SK-N-SH (cell line): ENCODE results near the gene CENATAC. TPM values are rescaled to one million over a fixed set of nuclear protein-coding genes. Genes with fewer than 3 reads are reported as not detected.

Experiments
- CTCF ChIA-PET: fragments of 300-600, 350-600 bp; formaldehyde crosslinking; extraction: SDS; loops from one replicate; lab custom pipeline; 2021; lab: Yijun Ruan, JAX
- POLR2A ChIA-PET: fragments of 350-600 bp; sonication (Branson Sonifier 250); formaldehyde crosslinking; extraction: SDS; loops from one replicate; lab custom pipeline; 2020; ENCODE audit warnings: antibody characterized with exemption, inconsistent platforms; lab: Yijun Ruan, JAX
- DNase-seq: peaks from one replicate; pipeline ENCODE4 v3.0.0; 2012
- H2AFZ ChIP-seq: fragments of 200-600 bp; sonication (generic); 2 replicates; pipeline ENCODE4 v1.8.1; 2016; ENCODE audit warnings: antibody characterized with exemption, mild to moderate bottlenecking, low read depth
- H3F3A ChIP-seq: fragments of 200-600 bp; sonication (generic); replicated peaks from 2 replicates; pipeline ENCODE3; 2016; ENCODE audit warnings: antibody characterized with exemption, mild to moderate bottlenecking; ENCODE audit not compliant: insufficient read depth
- H3K27ac ChIP-seq, 2 experiments: fragments of 200-500 bp in 1 of 2; fragments of 200-600 bp in 1 of 2; sonication (Bioruptor generic) in 1 of 2; sonication (generic), shearing (Covaris generic) in 1 of 2; 2 replicates each; pipeline versions ENCODE4 v1.5.1 to v1.6.1; 2014 to 2016; ENCODE audit warnings: low read depth in 2 of 2, inconsistent platforms in 1 of 2, low read length in 1 of 2, mild to moderate bottlenecking in 1 of 2, mixed read lengths in 1 of 2
- H3K27me3 ChIP-seq: fragments of 200-600 bp; sonication (generic), shearing (Covaris generic); 2 replicates; pipeline ENCODE4 v1.6.1; 2016; ENCODE audit warnings: mixed run types; ENCODE audit not compliant: insufficient read depth
- H3K36me3 ChIP-seq, 2 experiments: fragments of 200-500 bp in 1 of 2; fragments of 200-600 bp in 1 of 2; sonication (Bioruptor generic) in 1 of 2; sonication (generic) in 1 of 2; replicated peaks in 1 of 2; 2 replicates each; pipeline versions ENCODE3 to v1.5.1; 2014 to 2016; ENCODE audit warnings: low read length in 1 of 2, mild to moderate bottlenecking in 1 of 2; ENCODE audit not compliant: insufficient read depth in 2 of 2, control insufficient read depth in 1 of 2
- H3K4me1 ChIP-seq, 2 experiments: fragments of 200-500 bp in 1 of 2; fragments of 200-600 bp in 1 of 2; sonication (Bioruptor generic) in 1 of 2; sonication (generic), shearing (Covaris generic) in 1 of 2; 2 replicates each; pipeline versions ENCODE4 v1.5.1 to v1.6.1; 2014 to 2016; ENCODE audit warnings: low read depth in 1 of 2, low read length in 1 of 2, mixed run types in 1 of 2; ENCODE audit not compliant: insufficient read depth in 2 of 2, control insufficient read depth in 1 of 2
- H3K4me2 ChIP-seq: fragments of 200-600 bp; sonication (generic), shearing (Covaris generic); 2 replicates; pipeline ENCODE4 v1.6.1; 2017; ENCODE audit warnings: mixed run types
- H3K4me3 ChIP-seq, 2 experiments: fragments of 200-500 bp in 1 of 2; fragments of 200-600 bp in 1 of 2; sonication (Bioruptor generic) in 1 of 2; sonication (generic), shearing (Covaris generic) in 1 of 2; 2 replicates each; pipeline versions ENCODE4 v1.5.1 to v1.8.1; 2014 to 2016; ENCODE audit warnings: low read depth in 2 of 2, inconsistent platforms in 1 of 2, low read length in 1 of 2, mild to moderate bottlenecking in 1 of 2, mixed read lengths in 1 of 2, moderate library complexity in 1 of 2
- H3K79me2 ChIP-seq: fragments of 200-600 bp; sonication (generic); 2 replicates; pipeline ENCODE4 v1.8.1; 2017; ENCODE audit warnings: mild to moderate bottlenecking; ENCODE audit not compliant: insufficient read depth
- H3K9ac ChIP-seq: fragments of 200-600 bp; sonication (generic); 2 replicates; pipeline ENCODE4 v1.6.1; 2017; ENCODE audit warnings: mixed run types
- H3K9me2 ChIP-seq: fragments of 200-600 bp; sonication (generic); 2 replicates; pipeline ENCODE4 v1.6.1; 2017; ENCODE audit warnings: mixed run types
- H3K9me3 ChIP-seq: fragments of 200-600 bp; sonication (generic); 2 replicates; pipeline ENCODE4 v1.6.1; 2017; ENCODE audit warnings: mixed run types, mild to moderate bottlenecking, moderate library complexity
- H4K20me1 ChIP-seq: fragments of 200-600 bp; sonication (generic); 2 replicates; pipeline ENCODE4 v1.6.1; 2017; ENCODE audit warnings: mild to moderate bottlenecking, mixed run types; ENCODE audit not compliant: insufficient read depth
- CHD2 ChIP-seq: fragments of 150-350 bp; IDR thresholded peaks from 2 replicates; pipeline ENCODE4 v1.6.1; 2018; ENCODE audit warnings: low read length; ENCODE audit not compliant: partially characterized antibody
- ELF1 ChIP-seq: IDR thresholded peaks from 2 replicates; pipeline ENCODE4 v1.4.0; 2012
- EP300 ChIP-seq, 2 experiments: IDR thresholded peaks; 2 replicates each; pipeline versions ENCODE4 v1.4.0 to v1.6.1; 2012; ENCODE audit warnings: borderline replicate concordance in 1 of 2, low read depth in 1 of 2, low read length in 1 of 2
- FOXM1 ChIP-seq: IDR thresholded peaks from 2 replicates; pipeline ENCODE4 v1.4.0; 2012; ENCODE audit warnings: low read depth, mild to moderate bottlenecking
- GABPA ChIP-seq: IDR thresholded peaks from 2 replicates; pipeline ENCODE4 v1.4.0; 2012; ENCODE audit warnings: low read depth, mild to moderate bottlenecking
- MXI1 ChIP-seq: IDR thresholded peaks from 2 replicates; pipeline ENCODE4 v1.6.1; 2012; ENCODE audit warnings: mild to moderate bottlenecking, low read depth, low read length, improper control_type of control experiment
- NFIC ChIP-seq: IDR thresholded peaks from 2 replicates; pipeline ENCODE4 v1.4.0; 2012; ENCODE audit warnings: borderline replicate concordance
- NRF1 ChIP-seq: IDR thresholded peaks from 2 replicates; pipeline ENCODE4 v1.6.1; 2012; ENCODE audit warnings: low read depth, mild to moderate bottlenecking, low read length
- RCOR1 ChIP-seq: fragments of 150-350 bp; IDR thresholded peaks from 2 replicates; pipeline ENCODE4 v1.6.1; 2017; ENCODE audit warnings: antibody characterized with exemption, low read length
- RXRA ChIP-seq: IDR thresholded peaks from 2 replicates; pipeline ENCODE4 v1.4.0; 2012; ENCODE audit warnings: low read depth, mild to moderate bottlenecking, borderline replicate concordance
- SIN3A ChIP-seq: IDR thresholded peaks from 2 replicates; pipeline ENCODE4 v1.6.1; 2012; ENCODE audit warnings: low read depth, mild to moderate bottlenecking, low read length, moderate library complexity, borderline replicate concordance
- YY1 ChIP-seq: IDR thresholded peaks from 2 replicates; pipeline ENCODE4 v1.4.0; 2012; ENCODE audit warnings: low read depth, mild to moderate bottlenecking
- WGBS: methylation state at CpG from one replicate; pipeline ENCODE4 v1.1.6; 2017; ENCODE audit warnings: low lambda C conversion rate; 5-methylcytosine and 5-hydroxymethylcytosine counted together
- polyA plus RNA-seq, 3 experiments: library from polyadenylated mRNA; depleted of rRNA; stranded (reverse); fragments of >200 nt; gene quantifications; 2 replicates each; pipeline ENCODE4 v1.2.3, GENCODE V29; 2012
- TF ChIP-seq, protein P1 (sequence below): IDR thresholded peaks from 2 replicates; pipeline ENCODE4 v1.6.1; 2012; ENCODE audit warnings: mild to moderate bottlenecking, low read depth, low read length, moderate library complexity
- TF ChIP-seq, protein P2 (sequence below): IDR thresholded peaks from 2 replicates; pipeline ENCODE4 v1.4.0; 2012; ENCODE audit warnings: low read depth
- TF ChIP-seq, protein P3 (sequence below): fragments of 200-600 bp; sonication (generic); IDR thresholded peaks from 2 replicates; pipeline ENCODE4 v1.6.1; 2017; ENCODE audit warnings: antibody characterized with exemption, mild to moderate bottlenecking, moderate library complexity
- TF ChIP-seq, protein P4 (sequence below): IDR thresholded peaks from 2 replicates; pipeline ENCODE4 v1.4.0; 2012; ENCODE audit warnings: low read depth, borderline replicate concordance
- TF ChIP-seq, protein P5 (sequence below): IDR thresholded peaks from 2 replicates; pipeline ENCODE4 v1.4.0; 2012; ENCODE audit warnings: low read depth, borderline replicate concordance

Gene CENATAC
- polyA plus RNA-seq, 1 of the 3 experiments (the other 2 are of a cell fraction), result 16.0 TPM

DNA sequence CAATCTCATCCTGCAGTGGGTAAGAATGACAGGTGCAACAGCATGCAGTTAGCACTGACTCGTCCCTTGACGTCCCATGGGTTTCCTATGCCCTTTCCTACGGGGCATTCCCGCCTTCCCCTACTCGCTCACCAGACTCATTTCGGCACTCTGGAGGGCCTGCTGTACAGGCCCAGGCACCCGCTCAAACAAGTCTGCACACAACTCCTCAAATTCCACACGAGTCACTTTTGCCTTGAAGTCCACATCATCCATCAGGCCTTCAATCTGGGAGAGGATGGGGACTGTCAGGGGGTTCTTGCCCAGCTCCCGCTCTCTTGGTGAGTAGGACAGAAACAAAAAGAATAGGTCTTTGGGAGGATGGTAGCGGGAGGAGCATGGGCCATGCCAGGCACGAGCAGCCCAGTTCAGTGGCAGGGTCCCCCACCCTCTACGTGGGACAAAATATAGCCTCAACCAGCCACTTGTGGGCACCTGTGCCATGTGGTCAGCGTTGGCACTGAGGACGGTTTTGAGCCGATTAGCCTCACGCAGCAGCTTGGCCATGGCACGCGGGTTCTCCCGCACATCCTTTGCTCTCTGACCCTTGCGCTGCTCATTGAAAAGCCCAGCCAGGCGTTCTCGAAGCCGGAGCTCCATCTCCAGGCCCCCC lies 54.4 kb downstream of the CENATAC start:
- Histone ChIP-seq H3K27me3 (no peaks in the 10 kb centered on the region), H3K4me1 (peaks cover 8 to 14% of the 10 kb centered on the region in 2 experiments; a peak in 1 of 4 replicates), H3K9ac (no peak overlapping the region), H4K20me1 (no peaks in the 10 kb centered on the region), H3K9me2 (no peaks in the 10 kb centered on the region), H3K79me2 (peaks cover 27% of the 10 kb centered on the region), H3K27ac (no peak overlapping the region), H3K4me3 (no peak overlapping the region), H3K4me2 (no peak overlapping the region), H2AFZ (no peak overlapping the region), H3K36me3 (peaks cover 39 to 75% of the 10 kb centered on the region in 2 experiments), H3F3A (no peaks in the 10 kb centered on the region), H3K9me3 (no peaks in the 10 kb centered on the region)
- CTCF ChIA-PET, result interaction anchor here (1.4 kb wide), 1 partner anchor 22 kb away, joined by 5 read pairs; no protein-coding TSS in a partner anchor
- WGBS, result 97% methylated on average over 20 of the region's 23 CpGs
- no peak for DNase-seq
- POLR2A ChIA-PET, result interaction anchor here (1.2 kb wide), 1 partner anchor 10 kb away, joined by 4 read pairs; no protein-coding TSS in a partner anchor
- TF ChIP-seq, protein P1, sequence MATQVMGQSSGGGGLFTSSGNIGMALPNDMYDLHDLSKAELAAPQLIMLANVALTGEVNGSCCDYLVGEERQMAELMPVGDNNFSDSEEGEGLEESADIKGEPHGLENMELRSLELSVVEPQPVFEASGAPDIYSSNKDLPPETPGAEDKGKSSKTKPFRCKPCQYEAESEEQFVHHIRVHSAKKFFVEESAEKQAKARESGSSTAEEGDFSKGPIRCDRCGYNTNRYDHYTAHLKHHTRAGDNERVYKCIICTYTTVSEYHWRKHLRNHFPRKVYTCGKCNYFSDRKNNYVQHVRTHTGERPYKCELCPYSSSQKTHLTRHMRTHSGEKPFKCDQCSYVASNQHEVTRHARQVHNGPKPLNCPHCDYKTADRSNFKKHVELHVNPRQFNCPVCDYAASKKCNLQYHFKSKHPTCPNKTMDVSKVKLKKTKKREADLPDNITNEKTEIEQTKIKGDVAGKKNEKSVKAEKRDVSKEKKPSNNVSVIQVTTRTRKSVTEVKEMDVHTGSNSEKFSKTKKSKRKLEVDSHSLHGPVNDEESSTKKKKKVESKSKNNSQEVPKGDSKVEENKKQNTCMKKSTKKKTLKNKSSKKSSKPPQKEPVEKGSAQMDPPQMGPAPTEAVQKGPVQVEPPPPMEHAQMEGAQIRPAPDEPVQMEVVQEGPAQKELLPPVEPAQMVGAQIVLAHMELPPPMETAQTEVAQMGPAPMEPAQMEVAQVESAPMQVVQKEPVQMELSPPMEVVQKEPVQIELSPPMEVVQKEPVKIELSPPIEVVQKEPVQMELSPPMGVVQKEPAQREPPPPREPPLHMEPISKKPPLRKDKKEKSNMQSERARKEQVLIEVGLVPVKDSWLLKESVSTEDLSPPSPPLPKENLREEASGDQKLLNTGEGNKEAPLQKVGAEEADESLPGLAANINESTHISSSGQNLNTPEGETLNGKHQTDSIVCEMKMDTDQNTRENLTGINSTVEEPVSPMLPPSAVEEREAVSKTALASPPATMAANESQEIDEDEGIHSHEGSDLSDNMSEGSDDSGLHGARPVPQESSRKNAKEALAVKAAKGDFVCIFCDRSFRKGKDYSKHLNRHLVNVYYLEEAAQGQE, result no peak
- TF ChIP-seq MXI1 (no peak), GABPA (no peak), NRF1 (no peak)

DNA sequence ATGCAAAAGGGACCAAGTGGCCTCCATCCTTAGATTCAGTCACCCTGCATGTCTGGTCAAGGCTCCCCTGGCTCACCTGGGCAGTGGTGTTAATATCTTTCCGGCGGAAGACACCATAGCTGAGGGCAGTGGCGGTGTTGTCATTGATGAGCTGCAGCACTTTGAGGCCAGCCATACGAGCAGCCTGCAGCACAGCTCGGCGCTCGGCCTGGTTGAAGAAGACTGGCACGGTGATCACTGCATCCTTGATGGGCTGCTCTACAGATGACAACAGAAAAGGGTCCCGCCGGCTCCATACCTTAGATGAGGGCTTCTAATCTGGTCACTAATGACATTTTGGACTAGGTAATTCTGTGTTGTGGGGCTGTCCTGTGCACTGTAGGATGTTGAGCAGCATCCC lies 56.5 kb downstream of the CENATAC start:
- ChIA-PET CTCF (interaction anchor here (0.5 to 2.1 kb wide), 3 partner anchors 9 to 286 kb away, joined by 3 to 8 read pairs (median 4); no protein-coding TSS in a partner anchor), POLR2A (interaction anchor here (0.6 to 3.8 kb wide), 3 partner anchors 8 to 31 kb away, joined by 3 to 21 read pairs (median 12); partner anchors contain the start of genes HMBS and VPS11)
- Histone ChIP-seq H3K9me2 (no peaks in the 10 kb centered on the region), H3K9me3 (no peaks in the 10 kb centered on the region), H3K4me1 (peaks cover 12 to 21% of the 10 kb centered on the region in 2 experiments; a peak in 2 of 4 replicates), H3K4me2 (no peak overlapping the region), H3K36me3 (peaks cover 37 to 53% of the 10 kb centered on the region in 2 experiments), H3K79me2 (peaks cover 33% of the 10 kb centered on the region), H3K9ac (no peak overlapping the region), H4K20me1 (no peaks in the 10 kb centered on the region), H3K27ac (no peak overlapping the region), H3K27me3 (no peaks in the 10 kb centered on the region), H3F3A (peaks cover 8% of the 10 kb centered on the region), H3K4me3 (no peak overlapping the region), H2AFZ (no peak overlapping the region)
- 100% methylated on average over 2 of the region's 10 CpGs for WGBS
- TF ChIP-seq RXRA (no peak), GABPA (no peak), EP300 (IDR thresholded peaks at IDR 0.05; ENCODE audit: borderline replicate concordance in 1 of 2, low read depth in 1 of 2, low read length in 1 of 2) (no peak), RCOR1 (no peak), NFIC (no peak), YY1 (no peak), ELF1 (no peak), NRF1 (no peak), SIN3A (no peak), CHD2 (no peak), FOXM1 (no peak)
- TF ChIP-seq, protein P2, sequence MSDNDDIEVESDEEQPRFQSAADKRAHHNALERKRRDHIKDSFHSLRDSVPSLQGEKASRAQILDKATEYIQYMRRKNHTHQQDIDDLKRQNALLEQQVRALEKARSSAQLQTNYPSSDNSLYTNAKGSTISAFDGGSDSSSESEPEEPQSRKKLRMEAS, result no peak
- TF ChIP-seq, protein P3, sequence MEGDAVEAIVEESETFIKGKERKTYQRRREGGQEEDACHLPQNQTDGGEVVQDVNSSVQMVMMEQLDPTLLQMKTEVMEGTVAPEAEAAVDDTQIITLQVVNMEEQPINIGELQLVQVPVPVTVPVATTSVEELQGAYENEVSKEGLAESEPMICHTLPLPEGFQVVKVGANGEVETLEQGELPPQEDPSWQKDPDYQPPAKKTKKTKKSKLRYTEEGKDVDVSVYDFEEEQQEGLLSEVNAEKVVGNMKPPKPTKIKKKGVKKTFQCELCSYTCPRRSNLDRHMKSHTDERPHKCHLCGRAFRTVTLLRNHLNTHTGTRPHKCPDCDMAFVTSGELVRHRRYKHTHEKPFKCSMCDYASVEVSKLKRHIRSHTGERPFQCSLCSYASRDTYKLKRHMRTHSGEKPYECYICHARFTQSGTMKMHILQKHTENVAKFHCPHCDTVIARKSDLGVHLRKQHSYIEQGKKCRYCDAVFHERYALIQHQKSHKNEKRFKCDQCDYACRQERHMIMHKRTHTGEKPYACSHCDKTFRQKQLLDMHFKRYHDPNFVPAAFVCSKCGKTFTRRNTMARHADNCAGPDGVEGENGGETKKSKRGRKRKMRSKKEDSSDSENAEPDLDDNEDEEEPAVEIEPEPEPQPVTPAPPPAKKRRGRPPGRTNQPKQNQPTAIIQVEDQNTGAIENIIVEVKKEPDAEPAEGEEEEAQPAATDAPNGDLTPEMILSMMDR, result no peak
- TF ChIP-seq, protein P4, sequence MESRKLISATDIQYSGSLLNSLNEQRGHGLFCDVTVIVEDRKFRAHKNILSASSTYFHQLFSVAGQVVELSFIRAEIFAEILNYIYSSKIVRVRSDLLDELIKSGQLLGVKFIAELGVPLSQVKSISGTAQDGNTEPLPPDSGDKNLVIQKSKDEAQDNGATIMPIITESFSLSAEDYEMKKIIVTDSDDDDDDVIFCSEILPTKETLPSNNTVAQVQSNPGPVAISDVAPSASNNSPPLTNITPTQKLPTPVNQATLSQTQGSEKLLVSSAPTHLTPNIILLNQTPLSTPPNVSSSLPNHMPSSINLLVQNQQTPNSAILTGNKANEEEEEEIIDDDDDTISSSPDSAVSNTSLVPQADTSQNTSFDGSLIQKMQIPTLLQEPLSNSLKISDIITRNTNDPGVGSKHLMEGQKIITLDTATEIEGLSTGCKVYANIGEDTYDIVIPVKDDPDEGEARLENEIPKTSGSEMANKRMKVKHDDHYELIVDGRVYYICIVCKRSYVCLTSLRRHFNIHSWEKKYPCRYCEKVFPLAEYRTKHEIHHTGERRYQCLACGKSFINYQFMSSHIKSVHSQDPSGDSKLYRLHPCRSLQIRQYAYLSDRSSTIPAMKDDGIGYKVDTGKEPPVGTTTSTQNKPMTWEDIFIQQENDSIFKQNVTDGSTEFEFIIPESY, result no peak
- TF ChIP-seq, protein P5, sequence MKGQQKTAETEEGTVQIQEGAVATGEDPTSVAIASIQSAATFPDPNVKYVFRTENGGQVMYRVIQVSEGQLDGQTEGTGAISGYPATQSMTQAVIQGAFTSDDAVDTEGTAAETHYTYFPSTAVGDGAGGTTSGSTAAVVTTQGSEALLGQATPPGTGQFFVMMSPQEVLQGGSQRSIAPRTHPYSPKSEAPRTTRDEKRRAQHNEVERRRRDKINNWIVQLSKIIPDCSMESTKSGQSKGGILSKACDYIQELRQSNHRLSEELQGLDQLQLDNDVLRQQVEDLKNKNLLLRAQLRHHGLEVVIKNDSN, result no peak
- no peak for DNase-seq
